Right renal pelvis (tissue), 4 donors: ENCODE measurements around the gene KCNJ18. TPM values are rescaled to one million over a fixed set of nuclear protein-coding genes. Genes with fewer than 3 reads are reported as not detected.
"Not testable (repeated sequence)": the region's sequence is repeated elsewhere in the genome, so short reads cannot be mapped to it uniquely, and the experiment has no call there.

Experiments used
- DNase-seq, 4 donors: peaks; one replicate each; pipeline ENCODE4 v3.0.0-alpha.2; 2013; ENCODE audit warnings: low read depth in 4 of 4, low spot score in 3 of 4, missing footprints in 1 of 4
- polyA plus RNA-seq, 4 donors: library from polyadenylated mRNA; unstranded; fragments of 120-200 nt; gene quantifications; one replicate each; pipeline ENCODE4 v1.2.1, GENCODE V29; 2013; ENCODE audit not compliant: insufficient read length in 4 of 4

Gene KCNJ18
- polyA plus RNA-seq, 4 donors: not detected

DNA sequence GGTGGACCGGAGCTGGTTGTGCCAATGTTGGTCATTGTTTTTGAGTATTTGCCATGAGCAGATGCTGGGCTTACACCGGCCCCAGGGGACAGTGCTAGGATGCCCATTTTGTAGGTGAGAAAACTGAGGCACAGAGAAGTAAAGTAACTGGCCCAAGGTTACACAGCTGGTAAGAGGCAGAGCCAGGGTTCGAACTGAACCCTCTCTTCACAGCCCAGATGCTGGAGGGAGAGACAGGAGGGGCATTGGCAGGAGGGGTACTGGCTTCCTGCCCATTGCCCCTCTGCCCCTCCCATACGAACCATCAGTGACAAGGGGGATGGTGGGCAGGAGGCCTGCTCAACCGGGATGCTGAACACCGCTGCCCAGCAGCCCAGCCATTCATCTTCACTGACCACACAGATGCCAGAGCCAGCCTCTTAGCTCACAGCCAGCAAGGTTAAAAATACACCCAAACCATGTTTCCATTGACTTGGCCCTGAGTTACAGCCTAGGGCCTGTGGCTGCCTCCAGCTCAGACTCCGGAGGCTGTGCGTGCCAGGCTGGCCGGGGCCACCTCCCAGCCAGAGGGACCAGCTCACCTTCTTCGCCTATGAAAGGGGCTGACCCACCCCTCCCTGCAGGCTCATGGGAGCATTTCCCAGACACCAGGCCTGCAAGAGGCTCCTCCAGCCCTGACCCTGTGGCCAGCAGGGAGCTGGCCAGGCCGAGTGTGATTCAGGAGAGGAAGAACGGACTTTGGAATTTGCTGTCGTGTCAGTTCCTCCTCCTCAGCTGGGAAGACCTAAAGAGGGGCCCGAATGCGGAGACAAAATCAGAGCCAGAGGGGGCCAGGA, 57.6 kb downstream of the KCNJ18 start:
- DNase-seq: not testable (repeated sequence)

DNA sequence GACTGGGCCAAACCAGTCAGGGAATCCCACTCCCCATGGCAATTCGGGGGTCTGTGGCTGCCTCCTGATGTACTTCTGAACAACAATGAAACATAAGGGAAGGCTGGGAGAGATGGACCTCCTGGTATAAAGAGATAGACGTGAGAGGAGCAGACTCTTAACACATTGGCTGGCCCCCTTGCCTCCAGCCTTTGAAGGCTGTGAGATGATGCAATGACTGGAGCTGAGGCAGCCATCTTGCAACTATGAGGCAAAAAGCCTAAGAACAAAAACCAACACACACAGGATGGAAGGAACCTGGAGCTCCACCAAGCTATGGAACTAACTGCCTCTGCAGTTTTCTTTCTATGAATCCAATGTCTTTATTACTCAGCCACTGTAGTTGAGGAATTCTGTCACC, 58.8 kb downstream of the KCNJ18 start:
- not testable (repeated sequence) for DNase-seq
